ENCODE results near the gene COG2.
"Not testable (repeated sequence)": the region's sequence is repeated elsewhere in the genome, so short reads cannot be mapped to it uniquely, and the experiment has no call there.

COG2 gene

DNA sequence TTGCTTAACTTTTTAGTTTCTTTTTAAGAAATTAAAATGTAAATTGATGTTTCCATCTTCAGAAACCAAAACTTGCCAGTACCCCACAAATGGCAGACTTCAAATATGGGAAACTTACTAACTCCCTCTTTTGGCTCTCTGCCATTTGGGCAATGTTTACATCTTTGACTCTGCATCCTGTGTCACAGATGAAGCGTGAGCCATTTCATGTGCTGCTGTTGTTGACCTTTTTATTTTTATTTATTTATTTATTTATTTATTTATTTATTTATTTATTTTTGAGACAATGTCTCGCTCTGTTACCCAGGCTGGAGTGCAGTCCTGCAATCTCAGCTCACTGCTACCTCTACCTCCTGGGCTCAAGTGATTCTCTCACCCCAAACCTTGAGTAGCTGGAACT is 16.0 kb upstream of the COG2 start:
- no peak for DNase-seq (ENCODE audit: low spot score)

DNA sequence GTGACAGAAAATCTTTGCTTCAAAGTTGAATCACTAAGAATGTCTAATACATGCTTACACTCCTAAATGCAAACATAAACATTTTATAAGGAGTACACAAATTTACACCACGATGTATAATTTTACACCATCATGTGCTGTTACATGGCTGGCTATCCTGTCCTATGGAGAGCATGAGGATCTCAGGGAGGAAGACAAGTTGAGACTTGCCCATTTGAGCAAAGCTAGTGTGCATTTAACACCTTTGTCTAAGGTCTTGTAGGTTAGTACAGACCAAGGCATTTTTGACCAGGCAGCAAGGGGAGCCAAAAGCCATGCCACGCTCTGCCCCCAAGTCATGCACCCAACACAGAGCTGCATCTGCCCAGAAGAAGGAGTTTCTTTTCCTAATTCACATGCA is 14.5 kb upstream of the COG2 start:
- no peak for DNase-seq (ENCODE audit: low spot score)

DNA sequence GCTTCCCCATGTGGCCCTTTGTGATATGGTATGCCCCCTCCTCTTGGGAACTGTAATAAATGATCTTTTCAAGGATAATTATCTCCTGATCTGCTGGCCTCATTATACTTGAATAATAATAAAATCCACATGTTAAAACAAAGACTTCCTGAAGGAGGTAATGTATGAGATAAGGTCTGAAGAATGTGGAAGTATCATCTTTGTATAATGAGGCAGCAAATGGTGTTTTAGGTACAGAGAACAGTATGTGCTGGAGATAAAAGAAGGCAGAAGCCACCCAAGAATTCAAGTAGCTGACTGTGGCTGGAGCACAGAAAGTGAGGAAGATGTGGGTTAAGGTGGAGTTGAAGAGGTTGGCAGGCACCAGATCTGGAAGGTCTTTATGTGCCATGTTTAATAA is 12.8 kb upstream of the COG2 start:
- no peak for DNase-seq (ENCODE audit: low spot score)

DNA sequence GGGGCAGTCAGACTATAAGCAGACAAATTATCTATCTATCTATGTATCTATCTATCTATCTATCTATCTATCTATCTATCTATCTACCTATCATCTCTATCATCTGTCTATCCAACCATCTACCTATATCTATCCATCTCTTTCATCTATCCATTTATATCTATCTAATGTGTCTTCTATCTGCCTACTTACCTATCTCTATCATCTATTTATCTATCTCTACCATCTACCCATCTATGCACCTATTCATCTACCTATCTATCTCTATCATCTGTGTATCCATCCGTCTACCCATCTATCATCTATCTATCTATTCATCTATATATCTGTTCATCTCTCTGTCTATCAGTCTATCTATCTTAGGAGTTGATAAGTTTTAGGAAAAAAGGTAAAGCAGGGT is 10.8 kb upstream of the COG2 start:
- DNase-seq (ENCODE audit: low spot score) = no peak

DNA sequence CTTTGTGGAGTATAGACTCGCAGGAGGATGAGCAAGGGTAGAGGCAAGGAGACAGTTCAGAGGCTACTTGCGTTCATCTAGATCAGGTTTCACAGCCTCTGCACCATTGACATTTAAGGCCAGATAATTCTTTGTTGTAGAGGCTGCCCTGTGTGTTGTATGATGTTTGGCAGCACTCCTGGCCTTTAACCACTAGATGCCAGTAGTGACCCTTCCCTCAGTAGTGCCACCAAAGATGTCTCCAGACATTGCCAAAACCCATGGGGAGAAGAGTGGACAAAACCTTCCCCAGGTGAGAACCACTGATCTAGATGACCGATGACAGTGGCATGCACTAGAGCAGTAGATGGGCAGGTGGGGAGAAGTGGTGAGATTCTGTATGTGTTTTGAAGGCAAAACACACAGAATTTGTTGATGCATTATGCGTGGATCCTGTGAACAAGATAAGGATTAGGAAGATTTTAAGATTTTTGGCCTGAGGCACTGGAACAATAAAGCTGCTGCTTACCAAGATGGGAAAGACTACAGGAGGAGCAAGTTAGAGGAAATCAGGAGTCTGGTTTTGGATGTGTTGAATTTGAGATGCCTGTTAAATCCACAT is 9.9 kb upstream of the COG2 start:
- peak; percentile 16 for DNase-seq (ENCODE audit: low spot score)

DNA sequence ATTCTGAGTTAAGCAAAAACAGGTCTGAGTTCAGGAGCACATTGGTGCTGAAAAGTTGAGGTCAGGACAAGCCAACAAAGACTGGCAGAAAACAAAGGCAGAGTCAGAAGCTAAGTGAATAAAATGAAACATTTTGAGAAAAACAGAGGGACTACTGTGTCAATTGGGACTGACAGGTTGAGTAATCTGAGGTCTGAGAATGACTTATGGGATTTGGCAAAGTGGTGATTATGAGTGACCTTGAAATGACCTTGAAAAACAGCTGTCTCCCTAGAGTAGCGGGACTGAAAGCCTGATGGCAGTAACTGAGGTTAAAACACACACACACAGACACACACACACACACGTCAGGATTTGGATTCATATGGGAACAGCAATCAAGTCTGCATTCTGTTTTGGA is 8.8 kb upstream of the COG2 start:
- DNase-seq (ENCODE audit: low spot score) = no peak

DNA sequence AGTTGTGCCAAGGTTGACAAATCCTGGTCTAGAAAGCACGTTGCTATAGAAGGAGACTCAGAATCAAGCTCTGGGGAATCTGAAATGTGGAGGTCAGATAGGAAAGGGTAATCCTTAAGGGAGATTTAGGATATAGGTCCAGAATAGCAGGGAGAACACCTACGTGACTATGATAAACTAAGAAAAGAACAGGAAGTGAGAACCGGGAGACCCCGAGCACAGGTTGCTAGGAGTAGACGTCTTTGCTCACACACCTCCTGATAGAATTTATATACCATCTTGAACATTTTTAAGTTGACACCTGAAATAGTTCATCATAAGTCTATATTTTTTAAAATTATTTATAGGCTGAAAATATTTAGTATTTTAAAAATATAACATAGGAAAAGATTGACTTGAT is 7.9 kb upstream of the COG2 start:
- DNase-seq (ENCODE audit: low spot score) = no peak

DNA sequence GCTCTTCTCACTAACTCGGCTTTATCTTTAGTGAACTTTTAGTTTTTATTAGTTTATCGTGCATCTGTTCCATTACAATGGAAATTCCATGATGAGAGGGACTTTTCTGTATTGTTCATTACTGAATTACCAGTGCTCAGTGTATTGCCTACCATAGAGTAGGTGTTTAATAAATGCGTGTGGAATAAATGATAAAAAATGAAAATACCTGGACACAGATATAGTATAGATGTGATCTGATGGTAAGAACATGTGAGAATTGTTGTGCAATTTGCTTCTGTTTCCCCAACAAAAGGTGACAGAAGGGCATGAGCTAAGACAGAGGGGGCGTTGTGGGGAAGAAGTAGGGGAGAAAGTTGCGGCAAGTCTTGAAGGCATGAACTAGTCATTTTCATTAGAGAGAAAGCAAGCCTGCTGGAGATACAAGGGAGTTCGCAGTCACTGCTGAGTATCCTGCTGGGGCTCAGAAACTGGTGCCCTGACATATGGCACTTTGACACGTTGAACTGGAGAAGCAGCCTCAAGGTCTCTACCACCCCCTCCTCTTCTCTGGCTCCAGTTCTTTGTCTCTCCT is 5.6 kb upstream of the COG2 start:
- DNase-seq (ENCODE audit: low spot score) = no peak

DNA sequence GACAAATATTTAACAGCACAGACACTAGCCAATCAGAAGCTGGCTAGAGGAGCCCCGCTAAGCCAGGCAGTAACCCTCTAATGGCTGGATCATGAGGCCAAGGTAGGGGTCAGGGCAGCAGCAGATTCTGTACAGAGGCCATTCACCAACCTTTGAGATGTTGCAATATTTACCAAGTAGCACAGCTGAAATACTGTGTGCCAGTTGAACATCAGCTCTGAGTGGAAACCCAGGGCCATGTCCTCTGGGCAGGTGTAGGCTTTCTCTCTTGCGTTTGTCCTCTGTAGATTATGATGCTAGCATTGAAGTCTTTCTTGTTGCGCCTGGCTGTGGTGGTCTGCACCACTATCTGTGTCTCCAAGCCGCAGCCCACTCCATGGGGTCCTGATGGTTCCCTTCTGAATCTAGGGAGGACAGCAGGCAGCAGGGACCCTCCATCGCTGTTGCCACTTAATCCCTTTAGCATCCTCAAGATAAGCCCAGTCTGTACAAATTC is 2.5 kb upstream of the COG2 start:
- no peak for DNase-seq (ENCODE audit: low spot score)

DNA sequence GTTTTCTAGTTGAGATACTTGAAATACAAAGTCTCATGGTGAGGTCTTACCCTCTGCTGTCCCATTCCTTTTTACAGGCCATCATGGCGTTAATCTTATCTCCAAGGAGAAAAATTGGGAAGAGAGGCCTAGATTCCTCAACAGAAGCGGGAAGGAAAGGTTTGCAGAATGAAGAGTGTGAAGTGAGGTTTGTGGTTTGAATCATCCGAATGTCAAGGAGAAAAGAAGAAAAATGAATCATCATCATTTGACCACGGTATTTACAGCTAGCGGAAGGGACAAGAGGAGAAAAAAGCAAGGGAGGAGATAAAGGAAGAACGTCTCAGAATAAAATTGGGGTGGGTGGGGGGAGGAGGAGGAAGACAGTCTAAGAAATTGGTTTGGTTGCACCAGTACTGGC is 935 bp upstream of the COG2 start:
- DNase-seq (ENCODE audit: low spot score) = no peak

DNA sequence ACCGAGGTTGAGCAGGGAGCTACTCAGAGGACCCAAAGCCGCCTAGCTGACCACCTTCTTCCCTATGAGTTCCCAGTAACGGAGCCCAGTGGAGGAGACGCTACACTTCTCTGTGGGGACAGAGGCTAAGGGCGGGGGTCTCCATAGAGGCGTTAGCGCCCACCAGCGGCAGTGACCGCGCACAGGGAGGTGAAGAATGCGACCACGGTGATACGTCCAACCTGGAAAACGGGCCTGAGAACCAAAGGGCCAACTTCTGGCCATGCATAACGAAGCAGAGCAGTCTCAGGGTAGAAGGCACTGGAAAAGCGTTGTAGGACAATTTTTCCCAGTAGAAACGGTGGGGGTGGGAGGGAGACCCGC is 400 bp upstream of the COG2 start:
- no peak for DNase-seq (ENCODE audit: low spot score)

DNA sequence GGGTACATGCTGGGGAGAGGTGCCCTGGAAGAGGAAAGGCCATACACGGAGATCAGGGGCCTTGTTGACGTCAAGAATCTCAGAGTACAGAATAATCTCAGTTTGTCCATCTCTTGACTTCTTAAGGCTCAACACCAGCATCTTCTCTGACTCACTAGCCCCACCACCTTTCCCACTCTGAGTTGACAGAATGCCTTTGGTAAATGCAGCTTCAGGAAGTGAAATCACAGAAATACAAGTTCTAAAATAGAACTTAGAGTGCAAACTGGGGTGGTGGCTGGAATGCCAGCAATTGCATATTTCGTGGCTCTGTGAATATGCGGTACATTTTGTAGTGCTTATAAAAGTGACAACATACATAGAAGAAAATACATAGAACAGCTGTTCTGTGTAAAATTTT is 1.6 kb downstream of the COG2 start:
- DNase-seq (ENCODE audit: low spot score) = peak; percentile 60

DNA sequence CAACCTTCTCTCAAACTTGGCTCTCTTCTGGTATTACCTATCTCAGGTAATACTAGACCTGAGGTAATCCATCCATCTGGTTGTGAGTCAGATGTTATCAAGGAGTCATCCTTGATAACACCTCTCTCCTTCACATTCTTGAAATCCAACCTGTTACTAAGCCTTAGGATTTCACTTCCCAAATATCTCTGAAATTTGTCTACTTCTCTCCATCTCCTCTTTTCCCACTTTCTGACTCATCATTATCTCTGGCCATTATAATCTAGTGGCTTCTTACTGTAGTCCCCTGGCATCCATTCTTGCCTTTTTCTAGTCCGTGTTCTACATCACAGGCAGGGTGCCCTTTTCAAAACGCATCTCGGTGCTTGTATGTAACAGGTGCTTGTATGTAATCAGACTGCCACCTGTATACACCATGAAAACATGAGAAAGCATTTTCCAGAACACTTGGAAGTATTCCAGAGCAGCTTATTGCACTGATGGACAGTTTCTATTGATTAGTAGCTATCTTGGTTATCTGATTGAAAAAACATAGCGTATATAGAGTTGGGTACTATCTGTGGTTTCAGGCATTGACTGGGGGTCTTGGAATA is 4.5 kb downstream of the COG2 start:
- no peak for DNase-seq (ENCODE audit: low spot score)

DNA sequence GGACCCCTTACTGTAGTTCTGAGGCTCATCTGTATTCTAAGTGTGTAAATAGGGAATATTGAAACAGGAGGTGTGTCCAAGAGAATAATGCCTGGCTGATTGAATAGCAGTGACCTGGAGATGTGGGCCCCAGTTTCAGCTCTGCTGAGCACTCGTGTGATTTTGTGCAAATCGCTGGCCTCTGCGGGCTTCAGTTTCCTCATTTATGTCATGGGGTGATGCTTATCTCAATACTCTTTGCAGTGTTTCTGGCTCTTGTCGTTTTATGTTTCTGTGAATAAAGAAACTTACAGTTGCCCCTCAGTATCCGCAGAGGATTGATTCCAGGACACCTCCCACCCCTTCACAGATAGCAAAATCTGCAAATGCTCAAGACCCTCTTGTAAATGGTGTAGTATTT is 5.0 kb downstream of the COG2 start:
- no peak for DNase-seq (ENCODE audit: low spot score)

DNA sequence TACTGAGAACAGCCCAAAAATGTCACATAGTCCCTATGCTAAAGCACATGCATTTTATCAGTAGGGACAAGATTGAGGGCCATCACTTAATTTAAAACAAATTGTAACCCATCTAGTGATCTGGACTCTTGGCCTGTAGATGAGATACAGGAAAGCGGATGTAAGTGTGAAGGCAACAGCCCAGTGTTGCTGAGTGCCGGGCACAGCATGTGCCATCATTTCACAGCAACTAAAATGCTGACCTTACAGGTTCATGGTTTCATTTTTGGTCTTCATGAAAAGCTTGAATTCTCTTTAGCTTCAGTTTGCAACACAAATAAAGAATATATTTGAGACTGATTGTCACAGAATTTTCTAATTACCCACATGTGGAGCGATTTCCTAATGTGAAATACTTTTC is 5.8 kb downstream of the COG2 start:
- DNase-seq (ENCODE audit: low spot score) = no peak

DNA sequence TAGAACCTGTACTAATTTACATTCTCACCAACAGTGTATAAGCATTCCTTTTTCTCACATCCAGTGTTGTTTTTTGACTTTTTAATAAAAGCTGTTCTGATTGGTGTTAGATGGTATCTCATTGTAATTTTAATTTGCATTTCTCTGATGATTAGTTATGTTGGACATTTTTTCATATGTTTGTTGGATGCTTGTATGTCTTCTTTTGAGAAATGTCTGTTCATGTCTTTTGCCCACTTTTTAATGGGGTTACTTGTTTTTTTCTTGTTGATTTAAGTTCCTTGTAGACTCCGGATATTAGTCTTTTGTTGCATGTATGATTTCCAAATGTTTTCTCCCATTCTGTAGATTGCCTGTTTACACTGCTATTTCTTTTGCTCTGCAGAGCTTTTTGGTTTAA is 8.0 kb downstream of the COG2 start:
- DNase-seq (ENCODE audit: low spot score) = no peak

DNA sequence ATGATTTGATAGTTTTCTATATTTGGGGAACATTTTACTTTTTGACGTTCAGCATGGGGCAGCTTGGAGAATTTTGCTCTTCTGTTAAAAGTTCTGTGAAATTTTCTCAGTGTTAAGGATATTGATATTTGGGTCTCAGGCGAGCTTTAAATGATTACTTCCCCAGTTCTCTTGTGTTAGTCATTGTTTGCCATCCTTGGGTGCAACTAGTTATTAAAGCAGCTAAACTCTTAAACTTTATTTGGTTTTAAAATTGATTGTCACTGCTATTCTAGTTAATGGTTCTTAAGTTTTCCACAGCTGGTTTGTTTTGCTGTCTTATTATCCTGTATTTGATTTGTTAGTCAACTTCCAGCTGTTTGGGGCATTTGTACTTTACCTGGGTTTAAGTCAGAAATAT is 9.0 kb downstream of the COG2 start:
- DNase-seq (ENCODE audit: low spot score) = no peak

DNA sequence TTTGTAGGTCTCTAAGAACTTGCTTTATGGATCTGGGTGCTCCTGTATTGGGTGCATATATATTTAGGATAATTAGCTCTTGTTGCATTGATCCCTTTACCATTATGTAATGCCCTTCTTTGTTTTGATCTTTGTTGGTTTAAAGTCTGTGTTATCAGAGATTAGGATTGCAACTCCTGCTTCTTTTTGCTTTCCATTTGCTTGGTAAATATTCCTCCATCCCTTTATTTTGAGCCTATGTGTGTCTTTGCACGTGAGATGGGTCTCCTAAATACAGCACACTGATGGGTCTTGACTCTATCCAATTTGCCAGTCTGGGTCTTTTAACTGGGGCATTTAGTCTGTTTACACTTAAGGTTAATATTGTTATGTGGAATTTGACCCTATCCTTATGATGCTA is 14.4 kb downstream of the COG2 start:
- DNase-seq (ENCODE audit: low spot score) = not testable (repeated sequence)

DNA sequence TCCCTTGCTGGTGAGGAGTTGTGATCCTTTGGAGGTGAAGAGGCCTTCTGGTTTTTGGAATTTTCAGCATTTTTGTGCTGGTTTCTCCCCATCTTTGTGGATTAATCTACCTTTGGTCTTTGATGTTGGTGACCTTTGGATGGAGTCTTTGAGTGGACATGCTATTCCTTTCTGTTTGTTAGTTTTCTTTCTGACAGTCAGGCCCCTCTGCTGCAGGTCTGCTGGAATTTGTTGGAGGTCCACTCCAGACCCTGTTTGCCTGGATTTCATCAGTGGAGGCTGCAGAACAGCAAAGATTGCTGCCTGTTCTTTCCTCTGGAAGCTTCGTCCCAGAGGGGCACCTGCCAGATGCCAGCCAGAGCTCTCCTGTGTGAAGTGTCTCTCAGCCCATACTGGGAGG is 15.8 kb downstream of the COG2 start:
- DNase-seq (ENCODE audit: low spot score) = not testable (repeated sequence)

DNA sequence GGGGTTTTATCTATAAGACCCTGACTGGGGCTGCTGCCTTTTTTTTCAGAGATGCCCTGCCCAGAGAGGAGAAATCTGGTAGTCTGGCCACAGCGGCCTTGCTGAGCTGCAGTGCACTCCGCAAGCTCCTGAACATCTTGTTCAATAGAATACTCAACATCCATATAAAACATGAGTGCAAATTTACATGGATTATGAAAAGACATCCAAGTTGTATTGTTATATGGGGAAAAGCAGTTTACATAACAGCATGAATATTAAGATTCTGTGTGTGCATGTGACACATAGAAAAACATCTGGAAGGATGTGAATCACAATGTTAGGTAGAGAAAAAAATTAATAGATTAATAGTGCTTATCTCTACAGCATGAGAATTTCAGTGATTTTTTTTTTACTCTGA is 16.4 kb downstream of the COG2 start:
- no peak for DNase-seq (ENCODE audit: low spot score)

DNA sequence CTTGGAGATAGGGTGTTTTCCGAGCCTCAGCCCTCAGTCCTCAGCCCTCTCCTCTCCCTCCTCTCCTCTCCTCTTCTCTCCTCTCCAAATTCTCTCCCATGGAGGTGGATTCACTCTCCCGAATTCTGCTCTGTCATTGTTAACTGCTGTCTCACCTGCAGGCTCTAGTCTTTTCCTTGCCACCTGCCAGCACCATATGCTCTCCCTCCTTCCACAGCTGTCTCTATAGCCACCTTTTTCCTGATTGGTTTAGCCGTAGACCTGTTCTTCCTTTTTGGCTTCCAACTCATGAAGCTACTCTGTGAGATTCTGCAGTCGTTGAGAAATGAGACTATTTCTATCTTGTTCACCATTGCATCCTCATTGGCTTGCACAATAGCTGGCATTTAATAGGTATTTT is 19.7 kb downstream of the COG2 start:
- DNase-seq (ENCODE audit: low spot score) = no peak

DNA sequence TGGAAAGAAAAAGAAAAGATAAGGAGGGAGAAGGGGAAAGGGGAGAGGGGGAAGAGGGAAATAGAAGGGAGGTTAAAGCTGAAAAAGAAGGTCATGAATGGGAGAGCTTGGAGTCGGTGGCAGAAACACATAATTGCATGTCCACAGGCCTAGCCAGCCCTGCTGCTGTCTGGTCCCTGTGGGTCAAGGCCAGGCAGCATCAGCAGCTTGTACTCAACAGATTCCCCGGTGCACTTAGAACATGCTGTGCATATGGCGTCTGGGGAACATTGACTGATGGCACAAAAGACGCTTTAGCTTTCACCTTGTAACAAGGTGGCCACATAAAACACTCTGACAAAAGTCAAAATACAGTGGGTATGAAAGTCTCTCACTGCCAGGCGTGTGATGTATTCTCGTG is 25.9 kb downstream of the COG2 start:
- no peak for DNase-seq (ENCODE audit: low spot score)

DNA sequence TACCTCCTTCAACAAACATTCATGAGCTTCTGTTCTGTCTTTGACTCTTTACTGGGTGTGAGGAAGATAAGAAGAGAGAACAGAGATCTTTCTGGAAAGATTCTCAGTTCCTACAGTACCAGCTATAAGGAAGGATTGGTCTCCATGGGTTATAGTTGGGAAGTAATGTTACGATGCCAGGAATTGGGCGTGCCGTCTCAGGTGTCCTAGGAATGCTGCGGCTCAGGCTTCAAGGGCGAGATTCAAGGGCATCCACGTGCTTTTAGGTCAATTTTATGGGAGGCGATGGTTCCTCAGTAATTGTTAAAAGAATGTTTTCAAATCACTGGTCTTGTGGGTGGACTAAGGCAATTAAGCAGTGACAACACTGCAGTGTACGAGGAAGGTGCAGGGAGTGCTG is 27.3 kb downstream of the COG2 start:
- no peak for DNase-seq (ENCODE audit: low spot score)

DNA sequence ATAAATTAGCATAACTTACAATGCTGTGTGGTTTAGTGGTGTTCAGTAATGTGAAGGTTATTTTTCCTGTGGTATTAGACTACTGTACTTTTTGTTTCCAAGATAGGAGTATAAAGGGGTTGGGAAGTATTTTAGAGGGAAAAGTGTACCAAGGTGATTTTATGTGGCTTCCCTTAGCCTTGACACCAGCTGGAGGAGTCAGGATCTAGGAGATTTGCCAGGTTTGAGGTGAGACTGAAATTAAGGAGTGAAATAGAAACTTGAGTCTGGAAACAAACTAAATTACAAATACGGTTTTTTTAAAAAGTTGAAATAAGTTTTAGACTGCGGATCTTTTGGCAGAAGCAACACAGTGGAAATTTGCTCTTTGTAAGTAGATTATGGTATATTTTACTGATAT is 32.3 kb downstream of the COG2 start:
- DNase-seq (ENCODE audit: low spot score) = no peak
